GM19455 (cell line): ENCODE measurements around the gene NOX5.

Experiments
- ATAC-seq: cut with Tn5 transposase; IDR thresholded peaks from one replicate; pipeline ENCODE4 v1.9.1; 2021; ENCODE audit not compliant: unreplicated experiment

Gene NOX5

DNA sequence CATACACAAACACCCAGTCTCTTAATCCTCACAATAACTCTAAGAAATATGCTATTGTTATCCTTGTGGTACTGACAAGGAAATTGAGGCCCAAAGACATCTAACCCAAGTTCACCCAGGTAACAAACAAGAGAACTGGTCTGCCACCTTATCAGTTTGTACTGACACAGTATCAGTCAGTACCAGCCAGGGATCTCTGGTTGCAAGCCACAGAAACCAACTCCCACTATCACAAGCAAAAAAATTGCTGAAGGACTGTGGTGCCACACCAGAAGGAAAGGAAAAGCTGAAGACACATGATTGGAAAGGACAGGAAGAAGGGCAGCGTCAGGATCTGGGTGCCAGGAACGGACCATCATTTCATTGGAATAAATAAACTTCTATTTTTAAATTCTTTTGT, 82.1 kb downstream of the NOX5 start:
- ATAC-seq, result no peak

DNA sequence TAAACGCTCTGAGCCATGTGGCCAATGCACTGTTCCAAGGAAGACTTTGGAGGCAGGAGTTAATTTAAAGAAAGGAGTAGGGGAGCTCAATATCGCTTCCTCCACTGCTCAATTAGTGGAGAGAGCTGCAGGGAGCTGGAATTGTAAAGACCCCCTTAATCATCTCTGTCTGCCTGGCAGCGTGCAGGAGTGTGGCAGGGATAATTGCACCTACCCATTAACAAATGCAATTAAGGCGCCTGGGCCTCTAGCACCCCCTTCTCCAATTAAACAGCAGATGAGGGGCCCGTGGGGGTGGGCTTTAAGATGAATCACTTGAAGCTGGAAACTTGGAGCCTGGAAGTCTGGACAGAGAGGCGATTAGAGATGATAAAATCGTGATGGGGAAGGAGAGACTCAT, 84.3 kb downstream of the NOX5 start:
- no peak for ATAC-seq

DNA sequence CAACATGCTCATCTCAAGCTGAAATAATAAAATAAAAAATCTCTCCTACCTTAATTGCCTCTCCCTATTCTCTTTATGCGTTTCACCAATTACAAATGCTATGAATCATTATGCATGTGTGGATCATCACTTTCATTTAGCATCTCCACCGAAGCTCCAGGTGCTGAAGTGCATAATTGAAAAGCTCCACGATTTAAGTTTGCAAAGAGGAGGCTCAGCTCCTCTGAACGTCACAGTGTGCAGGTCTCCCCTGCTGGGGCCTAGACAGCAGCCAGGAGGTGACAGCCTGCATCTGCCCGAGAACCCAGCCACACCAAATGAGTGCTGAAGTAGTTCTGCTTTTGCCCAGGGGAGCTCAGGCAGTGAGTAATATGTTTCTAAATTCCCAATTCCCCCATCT, 85.4 kb downstream of the NOX5 start:
- no peak for ATAC-seq

DNA sequence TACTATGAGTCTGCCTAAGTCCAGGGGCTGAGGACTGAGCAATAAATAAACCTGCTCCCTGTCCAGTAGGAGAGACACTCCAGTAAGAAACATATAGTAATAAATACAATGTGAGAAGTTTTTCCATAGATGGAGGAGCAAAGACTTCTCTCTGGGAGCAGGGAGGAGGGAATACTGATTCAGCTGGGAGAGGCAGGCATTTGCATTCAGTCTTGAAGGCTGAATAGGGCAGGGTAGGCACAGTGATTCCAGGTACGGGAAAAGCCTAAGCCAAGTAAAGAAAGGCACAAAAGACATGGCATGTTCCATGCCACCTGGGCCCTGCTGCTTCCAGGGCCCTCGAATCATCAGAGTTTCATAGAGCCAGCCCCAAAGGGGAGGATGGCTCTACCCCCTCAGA, 86.3 kb downstream of the NOX5 start:
- ATAC-seq, result no peak

DNA sequence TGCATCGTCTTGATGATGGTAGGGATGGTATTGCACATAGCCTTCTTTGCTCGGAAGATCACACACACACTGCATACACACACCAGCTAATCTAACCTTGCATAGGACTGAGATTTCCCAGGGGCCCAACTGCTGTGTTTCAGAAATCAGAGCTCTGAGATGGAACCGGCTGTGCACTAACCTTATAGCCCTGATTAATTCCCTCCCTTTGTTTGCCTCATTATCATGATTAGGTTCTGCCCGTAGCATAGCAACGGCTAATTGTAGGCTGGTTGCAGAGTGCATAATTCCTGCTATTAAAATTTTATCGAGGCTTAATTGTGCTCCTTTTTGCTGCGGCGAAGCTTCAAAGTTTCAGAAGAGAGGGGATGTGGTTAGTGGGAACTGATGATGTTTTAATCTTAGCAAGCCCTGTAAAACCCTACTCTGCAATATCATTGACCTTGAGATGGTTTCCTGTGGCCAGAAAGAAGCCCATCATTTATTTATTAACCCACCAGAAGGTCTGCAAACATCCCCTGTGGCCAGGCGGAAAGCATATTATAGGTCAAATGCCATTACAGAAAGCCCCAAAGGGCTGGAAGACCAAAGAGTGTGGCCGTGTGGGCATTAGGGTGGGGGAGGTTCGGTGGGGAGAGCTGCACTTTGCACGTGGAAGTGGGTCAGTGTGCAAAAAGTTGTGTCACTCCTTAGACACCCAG, 89.7 kb downstream of the NOX5 start:
- ATAC-seq, result no peak

DNA sequence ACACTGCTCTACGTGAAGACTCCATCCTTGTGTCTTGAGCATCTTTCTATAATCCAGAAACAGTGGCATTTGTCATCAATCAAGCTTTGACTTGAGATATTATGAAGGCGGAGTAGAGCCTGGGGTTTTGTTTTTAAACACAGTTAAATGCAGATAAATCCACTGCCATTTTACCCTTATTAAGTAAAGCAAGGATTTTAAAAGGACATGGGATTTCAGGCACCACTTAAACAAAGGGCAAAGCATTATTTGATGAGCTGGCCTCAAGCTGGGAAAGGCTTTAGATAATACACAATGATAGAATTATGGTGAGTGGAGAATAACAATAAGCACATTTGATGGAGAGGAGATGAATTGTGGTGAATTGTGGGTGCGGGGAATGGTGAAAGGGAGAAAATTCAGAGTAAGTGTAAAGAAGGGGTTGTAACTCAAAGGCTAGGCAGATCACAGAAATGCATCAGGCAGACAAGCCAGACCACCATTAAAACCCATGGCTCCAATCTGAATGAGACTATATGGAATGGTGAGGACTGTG, 91.0 kb downstream of the NOX5 start:
- no peak for ATAC-seq

DNA sequence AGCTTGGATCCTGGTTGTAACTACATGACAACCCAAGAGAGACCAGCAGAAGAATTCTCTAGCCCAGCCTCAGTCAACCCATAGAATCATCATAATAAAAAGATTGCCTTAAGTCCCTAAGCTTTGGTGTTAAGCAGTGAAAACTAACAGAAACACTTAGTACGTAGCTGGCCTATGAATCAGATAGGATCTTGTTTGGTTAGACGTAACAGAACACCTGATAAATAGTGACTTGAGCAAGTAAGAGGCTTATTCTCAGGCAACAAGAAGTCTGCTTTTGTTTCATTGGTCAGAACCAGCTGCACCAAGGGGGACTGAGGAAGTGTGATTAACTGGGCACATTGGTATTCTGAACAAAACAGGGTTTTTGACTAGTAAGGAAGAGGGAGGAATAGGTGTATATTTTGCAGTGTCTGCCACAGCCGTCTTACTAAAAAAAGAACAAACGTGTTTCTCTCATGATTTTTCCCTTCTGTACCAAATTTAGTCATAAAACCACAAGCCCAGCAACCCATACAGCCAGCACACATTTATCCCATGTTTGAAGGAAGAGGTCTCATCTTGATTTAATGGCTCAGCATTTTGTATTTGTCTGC, 92.6 kb downstream of the NOX5 start:
- no peak for ATAC-seq
